HG03442 (cell line): ENCODE results near the gene CENPE.

ENCODE experiments used
- ATAC-seq: cut with Tn5 transposase; IDR thresholded peaks from one replicate; pipeline ENCODE4 v1.9.1; 2021; ENCODE audit warnings: mild to moderate bottlenecking, moderate library complexity; ENCODE audit not compliant: unreplicated experiment

The CENPE gene

GRCh38 chr4:103075894-103076746 is 122.0 kb downstream of the CENPE start:
- peak; percentile 48 for ATAC-seq

- no peak for ATAC-seq
Measured at GRCh38 chr4:103075435-103075893, 122.7 kb downstream of the CENPE start.

GRCh38 chr4:103074744-103075434 is 123.3 kb downstream of the CENPE start:
- ATAC-seq, result peak; percentile 35

GRCh38 chr4:103073792-103074438 is 124.2 kb downstream of the CENPE start:
- ATAC-seq, result no peak

GRCh38 chr4:103067841-103068547 is 130.1 kb downstream of the CENPE start:
- ATAC-seq, result no peak

- no peak for ATAC-seq
Measured at GRCh38 chr4:103060453-103061148, 137.5 kb downstream of the CENPE start.
